Ureter (tissue), 1 donor: ENCODE measurements around the gene ADGRF4. TPM values are rescaled to one million over a fixed set of nuclear protein-coding genes. Genes with fewer than 3 reads are reported as not detected.
"Not testable (repeated sequence)": the region's sequence is repeated elsewhere in the genome, so short reads cannot be mapped to it uniquely, and the experiment has no call there.

ENCODE experiments used
- DNase-seq: peaks from one replicate; pipeline ENCODE4 v3.0.0-alpha.2; 2020; ENCODE audit warnings: low spot score
- total RNA-seq: library from RNA; stranded (reverse); gene quantifications from one replicate; pipeline ENCODE4 v1.2.4, GENCODE V29; 2023
- donor health status: DM: yes; HTN: yes; CAD: no.

Gene ADGRF4
- total RNA-seq, 1 donor from 2014 or later: 6.5 TPM

- no peak for DNase-seq
Measured at GRCh38 chr6:47734831-47735481, 36.6 kb downstream of the ADGRF4 start.

DNA sequence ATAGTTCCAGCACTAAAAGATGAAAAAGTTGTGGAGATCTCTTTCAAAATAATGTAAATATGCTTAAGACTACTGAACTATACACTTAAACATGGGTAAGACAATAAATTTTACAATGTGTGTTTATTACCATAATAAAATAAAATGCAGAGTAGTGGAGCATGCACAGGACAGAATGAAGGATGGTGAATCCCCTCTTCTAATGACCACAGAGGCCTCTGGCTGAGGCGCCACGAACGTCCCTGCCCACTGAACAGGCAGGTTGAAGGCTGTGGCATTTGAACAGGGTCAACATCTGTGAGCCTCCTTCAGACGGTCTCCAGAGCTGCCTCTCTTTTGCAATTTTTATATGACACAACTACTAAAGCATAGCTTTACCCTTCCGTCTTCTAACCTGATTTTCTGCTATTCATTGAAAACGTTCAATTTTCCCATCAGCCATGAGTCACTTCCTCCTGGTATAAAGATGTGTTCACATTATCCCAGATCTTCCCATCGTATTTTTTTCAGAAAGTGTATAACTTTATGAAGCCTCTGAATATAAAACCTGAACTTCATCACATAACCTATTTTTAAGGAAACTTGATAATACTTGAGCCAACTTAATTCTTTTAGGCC, 37.8 kb downstream of the ADGRF4 start:
- DNase-seq: no peak

DNA sequence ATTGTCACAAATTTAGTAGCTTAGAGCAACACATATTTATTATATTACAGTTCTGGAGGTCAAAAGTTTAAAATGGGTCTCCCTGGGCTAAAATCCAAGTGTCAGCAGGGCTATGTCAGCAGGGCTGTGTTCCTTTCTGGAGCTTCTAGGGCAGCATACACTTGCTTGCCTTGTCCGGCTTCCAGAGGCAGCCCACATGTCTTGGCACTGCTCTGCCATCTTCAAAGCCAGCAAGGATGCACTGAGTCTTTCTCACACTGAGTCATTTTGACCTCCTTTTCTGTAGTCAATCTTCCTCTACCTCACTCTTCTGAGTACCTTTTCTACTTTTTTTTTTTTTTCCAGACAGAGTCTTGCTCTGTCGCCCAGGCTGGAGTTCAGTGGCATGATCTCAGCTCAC, 39.0 kb downstream of the ADGRF4 start:
- no peak for DNase-seq

DNA sequence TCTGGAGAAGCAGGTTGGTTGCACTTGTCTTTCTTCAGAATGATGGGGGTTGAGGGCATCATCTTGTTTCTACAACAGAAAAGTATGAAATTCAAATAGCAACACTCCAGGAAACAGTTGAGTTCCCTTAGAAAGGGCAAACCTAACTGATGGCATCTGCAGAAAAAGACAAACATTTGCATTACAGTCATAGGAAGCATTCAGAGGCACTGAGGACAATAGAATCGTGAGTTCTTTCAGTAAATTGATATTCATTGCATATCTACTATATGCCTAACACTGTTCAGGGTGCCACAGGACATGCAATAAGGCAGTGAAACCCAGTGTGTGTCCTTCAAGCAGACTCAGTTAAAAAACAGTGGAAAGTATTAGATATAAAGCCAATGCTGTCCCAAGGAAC, 42.3 kb downstream of the ADGRF4 start:
- DNase-seq: no peak

DNA sequence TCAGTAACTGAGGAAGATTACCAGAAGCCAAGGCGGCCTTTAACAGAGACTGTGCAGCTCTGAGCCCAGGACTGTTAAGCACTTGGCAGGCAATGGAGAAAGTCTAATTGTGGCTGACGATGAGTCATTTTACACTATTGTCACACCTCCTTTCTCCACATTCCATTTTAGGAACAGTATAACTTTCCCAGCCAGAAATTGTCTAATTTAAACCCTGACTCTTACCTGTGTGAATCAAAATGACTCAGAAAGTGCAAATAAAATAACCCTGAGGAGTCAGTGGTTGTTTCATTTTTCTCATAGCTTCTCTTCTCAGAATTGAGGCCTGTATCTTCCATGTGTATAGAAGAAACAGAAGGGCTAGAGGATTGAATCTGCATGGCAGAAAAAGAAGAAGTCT, 43.4 kb downstream of the ADGRF4 start:
- DNase-seq: no peak

- DNase-seq: no peak
Measured at GRCh38 chr6:47743744-47744143, 45.4 kb downstream of the ADGRF4 start.

GRCh38 chr6:47745269-47745668, 46.9 kb downstream of the ADGRF4 start:
- DNase-seq: not testable (repeated sequence)

GRCh38 chr6:47749757-47750156, 51.4 kb downstream of the ADGRF4 start:
- no peak for DNase-seq

- DNase-seq: no peak
Measured at GRCh38 chr6:47752801-47753200, 54.4 kb downstream of the ADGRF4 start.

DNA sequence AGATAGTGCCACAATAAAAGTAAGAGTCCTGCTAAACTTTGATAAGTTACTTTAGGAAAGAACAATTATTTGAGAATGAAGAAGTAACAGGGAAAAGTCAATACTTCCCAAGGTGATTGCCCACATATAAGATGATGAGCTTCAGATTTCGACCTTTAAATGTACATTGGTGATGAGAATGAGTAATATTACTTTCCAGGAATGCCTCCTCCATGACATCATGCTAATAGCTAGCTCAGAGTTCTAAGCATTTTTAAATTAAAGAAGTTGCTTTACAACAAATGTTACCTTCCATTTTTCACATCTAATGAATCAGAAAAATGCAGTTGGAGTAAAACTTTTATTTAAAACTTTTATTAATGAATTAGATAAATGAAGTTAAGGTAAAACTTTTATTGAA, 61.0 kb downstream of the ADGRF4 start:
- no peak for DNase-seq

DNA sequence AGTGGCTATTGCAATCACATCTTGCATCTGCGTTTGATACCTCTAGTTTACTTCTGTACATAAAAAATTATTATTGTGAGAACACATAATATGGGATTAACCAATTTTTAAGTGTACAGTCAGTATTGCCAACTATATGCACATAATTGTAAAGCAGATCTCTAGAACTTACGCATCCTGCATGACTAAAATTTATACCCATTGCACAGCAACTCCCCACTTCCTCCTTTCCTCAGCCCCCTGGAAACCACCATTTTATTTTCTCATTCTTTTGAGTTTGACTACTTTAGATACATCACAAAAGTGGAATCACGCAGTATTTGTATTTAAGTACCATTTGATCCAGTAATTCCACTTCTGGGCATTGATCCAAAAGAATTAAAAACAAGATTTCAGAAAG, 64.1 kb downstream of the ADGRF4 start:
- DNase-seq: no peak

DNA sequence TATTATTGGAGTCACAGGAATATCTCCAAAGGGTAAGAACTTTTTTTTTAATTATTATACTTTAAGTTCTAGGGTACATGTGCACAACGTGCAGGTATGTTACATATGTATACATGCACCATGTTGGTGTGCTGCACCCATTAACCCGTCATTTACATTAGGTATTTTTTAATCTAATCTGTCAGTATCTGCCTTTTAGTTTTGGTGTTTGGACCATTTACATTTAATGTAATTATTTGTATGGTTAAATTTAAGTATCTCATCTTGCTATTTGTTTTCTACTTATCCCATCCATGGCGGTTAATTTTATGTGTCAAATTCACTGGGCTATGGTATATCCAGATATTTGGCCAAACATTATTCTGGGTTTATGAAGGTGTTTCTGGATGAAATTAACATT, 68.1 kb downstream of the ADGRF4 start:
- DNase-seq: no peak

GRCh38 chr6:47767102-47767501, 68.7 kb downstream of the ADGRF4 start:
- no peak for DNase-seq

GRCh38 chr6:47769982-47770381, 71.6 kb downstream of the ADGRF4 start:
- no peak for DNase-seq

Other genes starting within 250 kb of the ADGRF4 start
- gene CD2AP, start 220.8 kb upstream of the ADGRF4 start, total RNA-seq: 137 TPM
- gene OPN5, start 83.5 kb downstream of the ADGRF4 start, total RNA-seq: not detected